Endodermal cell (in vitro differentiated cells): ENCODE results near the gene PRELID3B. TPM values are rescaled to one million over a fixed set of nuclear protein-coding genes. Genes with fewer than 3 reads are reported as not detected.

ENCODE experiments used
- DNase-seq: peaks from one replicate; pipeline ENCODE4 v3.0.0-alpha.2; 2017
- H3K27ac ChIP-seq: 2 replicates; pipeline ENCODE4 v1.5.1; 2013; ENCODE audit warnings: mild to moderate bottlenecking, low read depth, low read length, moderate library complexity
- H3K27me3 ChIP-seq: 2 replicates; pipeline ENCODE4 v1.6.1; 2013; ENCODE audit warnings: mild to moderate bottlenecking, low read length, moderate library complexity; ENCODE audit not compliant: insufficient read depth, control insufficient read depth, poor library complexity, severe bottlenecking
- H3K36me3 ChIP-seq: 2 replicates; pipeline ENCODE4 v1.7.0; 2013; ENCODE audit warnings: mild to moderate bottlenecking, low read length, moderate library complexity; ENCODE audit not compliant: control insufficient read depth, insufficient read depth
- H3K4me1 ChIP-seq: one replicate; pipeline ENCODE4 v1.7.0; 2013; ENCODE audit warnings: low read length; ENCODE audit not compliant: control insufficient read depth, insufficient read depth
- H3K4me3 ChIP-seq: 2 replicates; pipeline ENCODE4 v1.5.1; 2013; ENCODE audit warnings: mild to moderate bottlenecking, low read length, moderate library complexity
- H3K9ac ChIP-seq: 2 replicates; pipeline ENCODE4 v1.6.1; 2013; ENCODE audit warnings: mild to moderate bottlenecking, low read length, moderate library complexity; ENCODE audit not compliant: poor library complexity, severe bottlenecking; ENCODE audit errors: extremely low read depth
- H3K9me3 ChIP-seq: 2 replicates; pipeline ENCODE4 v1.6.1; 2013; ENCODE audit warnings: mild to moderate bottlenecking, low read length, moderate library complexity; ENCODE audit not compliant: control insufficient read depth
- H3K27ac Mint-ChIP-seq: 2 replicates; pipeline ENCODE4 v1.8.0; 2020; ENCODE audit warnings: mixed read lengths
- H3K27me3 Mint-ChIP-seq: 2 replicates; pipeline ENCODE4 v1.8.0; 2021; ENCODE audit warnings: mild to moderate bottlenecking, mixed read lengths; ENCODE audit not compliant: insufficient read depth
- H3K36me3 Mint-ChIP-seq: 2 replicates; pipeline ENCODE4 v1.8.0; 2020; ENCODE audit warnings: low read depth, mixed read lengths
- H3K4me1 Mint-ChIP-seq: 2 replicates; pipeline ENCODE4 v1.8.0; 2020; ENCODE audit warnings: mixed read lengths
- H3K4me3 Mint-ChIP-seq: 2 replicates; pipeline ENCODE4 v1.8.0; 2020; ENCODE audit warnings: mild to moderate bottlenecking, moderate library complexity, mixed read lengths
- H3K9me3 Mint-ChIP-seq: 2 replicates; pipeline ENCODE4 v1.8.0; 2020; ENCODE audit warnings: mild to moderate bottlenecking, mixed read lengths
- CTCF ChIP-seq: fragments of 200-600 bp; sonication (generic); conservative IDR thresholded peaks from 2 replicates; pipeline ENCODE4 v1.5.0; 2021; ENCODE audit warnings: antibody characterized with exemption, mild to moderate bottlenecking
- WGBS, 2 experiments: methylation state at CpG; one replicate each; pipeline versions ENCODE4 v1.1.5 to v1.1.7; 2013; ENCODE audit warnings: missing lambda C conversion rate in 2 of 2, mixed read lengths in 1 of 2; ENCODE audit not compliant: insufficient coverage in 1 of 2, insufficient read length in 1 of 2; 5-methylcytosine and 5-hydroxymethylcytosine counted together
- total RNA-seq, 2 donors: library from RNA; stranded (reverse); fragmentation: NEBNext Ultra II Directional in 1 of 2; extraction: Animal tissue kit (Norgen Biotek cat#: 25700) in 1 of 2; gene quantifications; 2 replicates in 1 of 2; 3 replicates in 1 of 2; pipeline ENCODE4 v1.2.1, GENCODE V29; 2021

The PRELID3B gene
- total RNA-seq, 2 donors from 2014 or later: 48.6 to 50.8 TPM

GRCh38 chr20:59084041-59084850 is 41.7 kb upstream of the PRELID3B start:
- H3K4me1 ChIP-seq: no peaks in the 10 kb centered on the region
- no peaks in the 10 kb centered on the region for H3K27me3 ChIP-seq
- no peak for DNase-seq
- no peak overlapping the region for H3K27ac ChIP-seq
- no peaks in the 10 kb centered on the region for H3K9me3 ChIP-seq
- Mint-ChIP-seq H3K9me3 (no peaks in the 10 kb centered on the region), H3K4me1 (peaks cover 5% of the 10 kb centered on the region), H3K27ac (no peak overlapping the region), H3K27me3 (no peaks in the 10 kb centered on the region), H3K4me3 (no peak overlapping the region), H3K36me3 (no peaks in the 10 kb centered on the region)
- H3K9ac ChIP-seq: no peak overlapping the region
- H3K36me3 ChIP-seq: no peaks in the 10 kb centered on the region
- H3K4me3 ChIP-seq: no peak overlapping the region
- 90 to 100% methylated on average over 4 to 9 of the region's 9 CpGs for WGBS, 2 experiments
- TF ChIP-seq CTCF: no peak

- Mint-ChIP-seq H3K27me3 (peaks cover 4% of the 10 kb centered on the region), H3K27ac (no peak overlapping the region), H3K4me1 (peaks cover under 1% of the 10 kb centered on the region), H3K9me3 (no peaks in the 10 kb centered on the region), H3K36me3 (no peaks in the 10 kb centered on the region), H3K4me3 (no peak overlapping the region)
- peaks cover 4% of the 10 kb centered on the region for H3K27me3 ChIP-seq
- no peaks in the 10 kb centered on the region for H3K4me1 ChIP-seq
- DNase-seq: no peak
- TF ChIP-seq CTCF: no peak
- H3K4me3 ChIP-seq: no peak overlapping the region
- H3K27ac ChIP-seq: no peak overlapping the region
- no peak overlapping the region for H3K9ac ChIP-seq
- no peaks in the 10 kb centered on the region for H3K9me3 ChIP-seq
- 91% methylated on average over 1 of the region's 1 CpG; no CpG with 5 or more reads in 1 of the 2 experiments for WGBS, 2 experiments
- no peaks in the 10 kb centered on the region for H3K36me3 ChIP-seq
Observed at GRCh38 chr20:59082981-59083380, 40.4 kb upstream of the PRELID3B start.

GRCh38 chr20:59082077-59082740 is 39.6 kb upstream of the PRELID3B start:
- no peak for DNase-seq
- Mint-ChIP-seq H3K36me3 (no peaks in the 10 kb centered on the region), H3K9me3 (no peaks in the 10 kb centered on the region), H3K4me3 (no peak overlapping the region), H3K27ac (no peak overlapping the region), H3K27me3 (peaks cover 4% of the 10 kb centered on the region), H3K4me1 (no peaks in the 10 kb centered on the region)
- no peaks in the 10 kb centered on the region for H3K9me3 ChIP-seq
- no peak overlapping the region for H3K27ac ChIP-seq
- peak; percentile 77 for TF ChIP-seq CTCF
- peaks cover 12% of the 10 kb centered on the region for H3K27me3 ChIP-seq
- no peak overlapping the region for H3K4me3 ChIP-seq
- WGBS, 2 experiments: 50 to 53% methylated on average over 1 of the region's 3 CpGs
- H3K9ac ChIP-seq: no peak overlapping the region
- H3K36me3 ChIP-seq: no peaks in the 10 kb centered on the region
- no peaks in the 10 kb centered on the region for H3K4me1 ChIP-seq
